ENCODE measurements around the gene CYBC1. TPM values are rescaled to one million over a fixed set of nuclear protein-coding genes. Genes with fewer than 3 reads are reported as not detected.

Gene CYBC1
- total RNA-seq, 1 donor from 2014 or later = 31.3 TPM

- H3K4me3 ChIP-seq (ENCODE audit: low read depth, low read length) = no peak overlapping the region
- DNase-seq (ENCODE audit: low read depth) (peak; percentile 77), FAIRE-seq (no peak)
- TF ChIP-seq, protein P1, sequence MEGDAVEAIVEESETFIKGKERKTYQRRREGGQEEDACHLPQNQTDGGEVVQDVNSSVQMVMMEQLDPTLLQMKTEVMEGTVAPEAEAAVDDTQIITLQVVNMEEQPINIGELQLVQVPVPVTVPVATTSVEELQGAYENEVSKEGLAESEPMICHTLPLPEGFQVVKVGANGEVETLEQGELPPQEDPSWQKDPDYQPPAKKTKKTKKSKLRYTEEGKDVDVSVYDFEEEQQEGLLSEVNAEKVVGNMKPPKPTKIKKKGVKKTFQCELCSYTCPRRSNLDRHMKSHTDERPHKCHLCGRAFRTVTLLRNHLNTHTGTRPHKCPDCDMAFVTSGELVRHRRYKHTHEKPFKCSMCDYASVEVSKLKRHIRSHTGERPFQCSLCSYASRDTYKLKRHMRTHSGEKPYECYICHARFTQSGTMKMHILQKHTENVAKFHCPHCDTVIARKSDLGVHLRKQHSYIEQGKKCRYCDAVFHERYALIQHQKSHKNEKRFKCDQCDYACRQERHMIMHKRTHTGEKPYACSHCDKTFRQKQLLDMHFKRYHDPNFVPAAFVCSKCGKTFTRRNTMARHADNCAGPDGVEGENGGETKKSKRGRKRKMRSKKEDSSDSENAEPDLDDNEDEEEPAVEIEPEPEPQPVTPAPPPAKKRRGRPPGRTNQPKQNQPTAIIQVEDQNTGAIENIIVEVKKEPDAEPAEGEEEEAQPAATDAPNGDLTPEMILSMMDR (IDR thresholded peaks at IDR 0.05; ENCODE audit: insufficient read depth, low read length, severe bottlenecking) = peak; percentile 92
- no peaks in the 10 kb centered on the region for H3K27me3 ChIP-seq (ENCODE audit: control insufficient read depth, insufficient read depth, low read length)
- no peaks in the 10 kb centered on the region for H3K36me3 ChIP-seq (ENCODE audit: control insufficient read depth, insufficient read depth, low read length)
Measured at GRCh38 chr17:82494236-82495055, 43.9 kb upstream of the CYBC1 start.

- DNase-seq (ENCODE audit: low read depth) (peak; percentile 64), FAIRE-seq (no peak)
- H3K4me3 ChIP-seq (ENCODE audit: low read depth, low read length) = no peak overlapping the region
- H3K27me3 ChIP-seq (ENCODE audit: control insufficient read depth, insufficient read depth, low read length) = no peaks in the 10 kb centered on the region
- H3K36me3 ChIP-seq (ENCODE audit: control insufficient read depth, insufficient read depth, low read length) = no peaks in the 10 kb centered on the region
- TF ChIP-seq, protein P1 (IDR thresholded peaks at IDR 0.05; ENCODE audit: insufficient read depth, low read length, severe bottlenecking) = peak; percentile 4
Measured at GRCh38 chr17:82493226-82493781, 42.8 kb upstream of the CYBC1 start.

DNA sequence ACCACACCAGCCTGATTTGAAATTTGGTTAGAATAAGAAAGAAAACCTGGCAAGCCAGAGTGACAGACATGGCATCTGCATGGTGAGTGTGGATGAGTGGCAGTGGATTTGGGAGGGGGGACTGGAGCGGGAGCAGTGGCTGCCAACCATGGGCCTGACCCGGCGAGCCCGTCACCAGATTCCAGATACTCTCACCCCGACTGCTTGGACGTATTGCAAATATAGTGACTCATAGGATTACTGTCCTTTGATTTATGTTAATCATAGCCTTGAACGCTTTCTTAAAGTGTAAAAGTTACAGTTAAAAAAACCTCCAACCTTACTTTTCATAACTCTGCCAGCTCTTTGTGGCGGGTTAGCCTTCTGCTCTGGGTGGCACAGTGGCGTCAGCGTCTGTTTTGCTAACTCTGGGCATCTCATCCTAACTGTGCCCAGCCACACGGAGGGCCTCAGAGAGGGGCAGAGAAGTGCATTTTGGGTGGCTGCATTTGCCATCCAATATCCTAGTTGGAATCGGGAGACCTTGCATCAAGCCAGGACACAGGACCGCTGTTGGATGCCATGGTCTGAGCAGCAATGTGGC is 42.2 kb upstream of the CYBC1 start:
- FAIRE-seq = no peak
- peaks cover 3% of the 10 kb centered on the region for H3K36me3 ChIP-seq (ENCODE audit: control insufficient read depth, insufficient read depth, low read length)

GRCh38 chr17:82491533-82491932 is 41.0 kb upstream of the CYBC1 start:
- TF ChIP-seq, protein P1 (IDR thresholded peaks at IDR 0.05; ENCODE audit: insufficient read depth, low read length, severe bottlenecking) = no peak

More for the DNA sequence above, 42.2 kb upstream of the CYBC1 start:
- DNase-seq (ENCODE audit: low read depth) = peak; percentile 84
- TF ChIP-seq, protein P1 (IDR thresholded peaks at IDR 0.05; ENCODE audit: insufficient read depth, low read length, severe bottlenecking) = no peak
- H3K27me3 ChIP-seq (ENCODE audit: control insufficient read depth, insufficient read depth, low read length) = no peaks in the 10 kb centered on the region
- no peak overlapping the region for H3K4me3 ChIP-seq (ENCODE audit: low read depth, low read length)

GRCh38 chr17:82491196-82491530 is 40.6 kb upstream of the CYBC1 start:
- Histone ChIP-seq H3K27me3 (ENCODE audit: control insufficient read depth, insufficient read depth, low read length) (no peaks in the 10 kb centered on the region), H3K36me3 (ENCODE audit: control insufficient read depth, insufficient read depth, low read length) (peaks cover 7% of the 10 kb centered on the region), H3K4me3 (ENCODE audit: low read depth, low read length) (no peak overlapping the region)
- TF ChIP-seq, protein P1 (IDR thresholded peaks at IDR 0.05; ENCODE audit: insufficient read depth, low read length, severe bottlenecking) = no peak
- no peak for DNase-seq (ENCODE audit: low read depth)
- no peak for FAIRE-seq

More at GRCh38 chr17:82491533-82491932, 41.0 kb upstream of the CYBC1 start:
- Histone ChIP-seq H3K36me3 (ENCODE audit: control insufficient read depth, insufficient read depth, low read length) (peaks cover 4% of the 10 kb centered on the region), H3K27me3 (ENCODE audit: control insufficient read depth, insufficient read depth, low read length) (no peaks in the 10 kb centered on the region), H3K4me3 (ENCODE audit: low read depth, low read length) (no peak overlapping the region)
- FAIRE-seq = no peak
- DNase-seq (ENCODE audit: low read depth) = no peak

All from bronchial epithelial cell (primary cell).